GM18502 (cell line): Measurements from ENCODE around the gene SYCE1.
A peak's percentile ranks its signal among the peaks of the same experiment; 100 is the strongest.
"Not testable (repeated sequence)": the region's sequence is repeated elsewhere in the genome, so short reads cannot be mapped to it uniquely, and the experiment has no call there.

ENCODE experiments used
- ATAC-seq: cut with Tn5 transposase; IDR thresholded peaks from one replicate; pipeline ENCODE4 v1.9.1; 2021; ENCODE audit warnings: mild to moderate bottlenecking; ENCODE audit not compliant: unreplicated experiment, poor library complexity

SYCE1 gene

GRCh38 chr10:133559216-133559615, 6.2 kb downstream of the SYCE1 start:
- no peak for ATAC-seq

DNA sequence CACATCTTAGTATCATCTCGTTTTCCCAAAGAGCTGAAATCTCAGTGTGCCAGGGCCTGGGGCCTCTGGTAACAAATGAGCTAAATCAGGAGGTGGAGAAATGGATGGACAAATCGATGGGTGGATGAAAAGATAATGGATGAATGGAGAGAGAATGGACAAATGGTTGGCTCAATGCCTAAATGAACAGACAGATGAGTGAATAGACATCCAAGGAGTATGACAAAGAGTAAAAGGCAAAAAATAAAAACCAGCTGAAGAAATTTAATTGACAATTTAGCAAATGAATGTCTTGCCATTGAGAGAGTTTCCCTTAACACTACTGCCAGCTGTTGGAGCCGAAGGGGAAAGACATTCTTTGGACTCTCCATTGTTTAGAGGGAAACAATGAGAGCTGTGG, 8.0 kb downstream of the SYCE1 start:
- ATAC-seq = no peak

- no peak for ATAC-seq
Observed at GRCh38 chr10:133555521-133555920, 9.9 kb downstream of the SYCE1 start.

- ATAC-seq = no peak
Observed at GRCh38 chr10:133554600-133554999, 10.8 kb downstream of the SYCE1 start.

GRCh38 chr10:133544506-133544905, 20.9 kb downstream of the SYCE1 start:
- no peak for ATAC-seq

GRCh38 chr10:133541441-133541975, 23.9 kb downstream of the SYCE1 start:
- not testable (repeated sequence) for ATAC-seq

DNA sequence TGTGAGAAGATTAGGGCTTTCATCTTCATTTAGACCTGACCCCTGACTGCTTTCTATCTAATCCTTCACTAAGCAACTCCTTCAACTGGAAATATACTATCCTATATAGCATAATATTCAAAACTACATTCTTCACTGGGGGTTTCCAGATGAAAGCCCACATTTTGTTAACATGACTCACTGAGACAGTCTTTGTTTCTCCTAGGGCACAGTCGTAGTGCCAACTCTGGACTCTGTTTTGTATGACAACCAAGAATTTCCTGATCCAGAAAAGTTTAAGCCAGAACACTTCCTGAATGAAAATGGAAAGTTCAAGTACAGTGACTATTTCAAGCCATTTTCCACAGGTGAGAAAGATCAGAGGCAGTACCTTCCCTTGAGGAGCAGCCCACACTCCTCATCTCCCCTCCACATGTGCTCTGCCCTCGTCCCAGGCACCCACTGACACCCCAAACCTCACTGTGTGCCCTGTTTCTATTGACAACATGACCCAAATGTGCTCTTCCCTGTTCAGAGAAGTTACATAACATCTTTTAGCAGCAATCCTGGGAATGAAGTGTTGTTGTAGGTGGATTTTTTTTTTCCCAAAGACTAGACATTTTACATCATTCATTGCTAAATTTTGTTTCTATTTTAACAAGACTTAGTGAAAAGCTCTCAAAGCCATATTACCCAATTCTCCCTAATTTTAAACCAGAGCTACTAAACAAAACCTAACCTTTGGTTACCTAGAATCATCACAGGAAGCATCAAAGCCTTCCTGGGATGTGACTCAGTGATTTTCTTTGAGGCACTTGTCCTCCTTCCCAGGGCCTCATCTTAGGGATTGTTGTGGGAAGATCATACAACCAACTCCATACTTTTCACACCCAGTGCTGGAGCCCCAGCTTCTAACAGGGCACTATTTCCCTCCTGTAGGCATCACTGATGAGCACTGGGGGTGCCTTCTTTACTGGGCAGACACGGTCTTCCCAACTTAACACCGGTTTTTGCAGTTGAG, 27.5 kb downstream of the SYCE1 start:
- ATAC-seq = no peak

DNA sequence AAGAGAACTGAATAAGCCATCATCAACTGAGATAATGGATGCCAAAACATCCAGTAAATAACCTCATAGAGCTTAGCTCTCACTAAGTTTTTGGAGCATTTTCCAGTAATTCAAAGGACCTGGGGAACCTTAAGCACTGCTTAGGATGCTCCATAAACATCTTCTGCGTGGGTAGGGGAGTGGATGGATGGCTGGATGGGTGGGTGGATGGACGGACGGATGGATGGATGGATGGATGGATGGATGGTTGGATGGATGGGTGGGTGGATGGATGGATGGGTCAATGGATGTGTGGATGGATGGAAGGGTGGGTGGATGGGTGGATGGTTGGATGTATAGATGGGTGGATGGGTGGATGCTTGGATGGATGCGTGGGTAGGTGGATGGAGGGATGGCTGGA, 29.2 kb downstream of the SYCE1 start:
- ATAC-seq = no peak

GRCh38 chr10:133534417-133534816, 31.0 kb downstream of the SYCE1 start:
- ATAC-seq = no peak

GRCh38 chr10:133532871-133533270, 32.5 kb downstream of the SYCE1 start:
- no peak for ATAC-seq

DNA sequence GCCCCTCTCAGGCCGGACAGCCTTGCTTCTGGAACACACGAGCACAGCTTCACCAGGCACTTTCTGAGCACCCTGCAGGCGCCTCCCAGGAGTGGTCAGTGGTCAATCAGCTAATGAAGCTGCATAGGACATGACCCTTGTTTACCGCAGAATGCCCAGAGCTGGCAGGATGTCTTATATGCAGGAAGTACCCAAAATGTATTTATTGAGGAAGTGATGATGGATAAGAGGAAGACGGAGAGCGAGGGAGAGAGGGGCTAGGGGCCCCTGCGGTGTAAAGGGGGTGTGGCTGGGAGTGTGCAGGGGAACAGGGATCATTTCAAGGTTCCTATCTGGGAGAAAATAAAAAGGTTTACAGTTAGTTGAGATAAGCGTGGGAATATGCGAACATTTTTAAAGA, 34.9 kb downstream of the SYCE1 start:
- no peak for ATAC-seq

GRCh38 chr10:133529576-133529946, 35.8 kb downstream of the SYCE1 start:
- ATAC-seq = no peak

- ATAC-seq = no peak
Observed at GRCh38 chr10:133528845-133529575, 36.4 kb downstream of the SYCE1 start.

- no peak for ATAC-seq
Observed at GRCh38 chr10:133528296-133528844, 37.0 kb downstream of the SYCE1 start.

DNA sequence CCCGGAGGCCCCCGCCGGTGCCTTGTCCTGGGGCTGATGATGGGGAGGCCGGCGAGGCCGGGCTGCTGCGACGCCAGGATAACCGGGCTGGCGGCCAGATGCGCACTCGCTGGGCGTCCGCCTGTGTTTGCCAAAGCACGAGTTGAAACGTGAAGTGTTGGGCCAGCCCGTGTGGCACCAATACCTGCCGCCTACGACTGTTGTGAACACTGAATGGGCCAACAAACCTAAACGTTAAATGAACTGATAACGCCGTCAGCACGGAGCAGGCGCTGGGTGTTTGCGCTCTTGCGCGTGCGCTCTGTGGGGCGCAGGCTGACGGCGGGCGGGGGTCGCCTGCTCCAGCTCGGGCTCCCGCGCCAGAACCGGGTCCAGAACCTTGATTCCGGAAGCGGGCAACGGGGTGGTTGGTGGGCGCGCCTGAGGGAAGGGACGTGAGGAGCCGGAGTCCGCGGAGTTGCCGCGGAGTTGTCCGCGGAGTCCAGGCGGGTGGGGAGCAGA, 37.6 kb downstream of the SYCE1 start:
- ATAC-seq = no peak

- no peak for ATAC-seq
Observed at GRCh38 chr10:133526957-133527588, 38.3 kb downstream of the SYCE1 start, which contains the start of gene CYP2E1. CYP2E1 (plus strand) TSS chr10:133527363; CDS start chr10:133527396, 33 bp downstream.

- ATAC-seq = no peak
Observed at GRCh38 chr10:133525444-133525843, 39.9 kb downstream of the SYCE1 start.

- no peak for ATAC-seq
Observed at GRCh38 chr10:133523631-133524203, 41.7 kb downstream of the SYCE1 start.

- peak; percentile 95 for ATAC-seq
Observed at GRCh38 chr10:133520193-133520738, 45.1 kb downstream of the SYCE1 start.
